ENCODE results near the gene CAP2. TPM values are rescaled to one million over a fixed set of nuclear protein-coding genes. Genes with fewer than 3 reads are reported as not detected.
"Not testable (repeated sequence)": the region's sequence is repeated elsewhere in the genome, so short reads cannot be mapped to it uniquely, and the experiment has no call there.

The CAP2 gene
- total and polyA plus RNA-seq, 9 of the 15 experiments (the other 6 are each of a cell fraction or from before 2014, with no cell fraction given), result not detected

- in situ Hi-C loops (cut with MboI), result no loop called here
- no peaks in the 10 kb centered on the region for H3K27me3 ChIP-seq (ENCODE audit: control insufficient read depth in 2 of 2, insufficient read depth in 2 of 2, low read length in 2 of 2)
- no peaks in the 10 kb centered on the region for H3K79me2 ChIP-seq (ENCODE audit: control insufficient read depth, insufficient read depth, low read length)
- 69% methylated on average over 35 of the region's 53 CpGs for WGBS (ENCODE audit: insufficient coverage, low coverage, missing lambda C conversion rate)
- no peak overlapping the region for H3K4me2 ChIP-seq (ENCODE audit: insufficient read depth, low read length)
- no peaks in the 10 kb centered on the region for H4K20me1 ChIP-seq (replicated peaks; ENCODE audit: control insufficient read depth, insufficient read depth, low read length)
- ChIA-PET CTCF (ENCODE audit: low intra/inter-chr PET ratio) (no interaction called here), POLR2A (interaction anchor here (0.6 kb wide), 1 partner anchor 744 kb away, joined by 3 read pairs; no protein-coding TSS in a partner anchor)
- no peak for TF ChIP-seq SAP30 (IDR thresholded peaks at IDR 0.05; ENCODE audit: borderline replicate concordance, insufficient read depth, low read depth, low read length, poor library complexity, severe bottlenecking)
- no peak overlapping the region for H3K9ac ChIP-seq (ENCODE audit: insufficient read depth in 1 of 2, low read depth in 2 of 2, low read length in 2 of 2)
- BruUV-seq (replicated peaks), result no TSS peak
- H3K9me1 ChIP-seq (ENCODE audit: control insufficient read depth, insufficient read depth, low read length), result no peaks in the 10 kb centered on the region
- 0 out of 2 replicates have a peak, but pooled peaks cover 7% of the 10 kb centered on the region for H3K9me3 ChIP-seq (replicated peaks; ENCODE audit: control insufficient read depth, insufficient read depth, low read depth, low read length)
- FAIRE-seq, result no peak
- no peak for ATAC-seq
- no peak overlapping the region for H3K27ac ChIP-seq (ENCODE audit: extremely low read depth, low read depth, low read length)
- no peak for DNase-seq (ENCODE audit: extremely low read depth in 1 of 4, low spot score in 3 of 4)
- H3K36me3 ChIP-seq (ENCODE audit: control insufficient read depth, insufficient read depth, low read length), result no peaks in the 10 kb centered on the region
- intact Hi-C loops (cut with micrococcal nuclease), result loop anchor here (5.0 to 10.0 kb wide), 3 partner anchors 222 to 922 kb away; no protein-coding TSS in a partner anchor
- H3K4me1 ChIP-seq (replicated peaks in 1 of 2; ENCODE audit: control insufficient read depth in 2 of 2, insufficient read depth in 2 of 2, low read length in 2 of 2), result no peaks in the 10 kb centered on the region; a peak in 1 of 5 replicates
- H2AFZ ChIP-seq (ENCODE audit: low read depth, low read length), result no peak overlapping the region
- H3K4me3 ChIP-seq, result no peak overlapping the region
Observed at GRCh38 chr6:17580518-17581048, 187.2 kb downstream of the CAP2 start.

GRCh38 chr6:17581282-17581681, 187.9 kb downstream of the CAP2 start:
- FAIRE-seq; DNase-seq (ENCODE audit: extremely low read depth in 1 of 4, low spot score in 3 of 4); in situ Hi-C loops (cut with MboI): not testable (repeated sequence)

More at GRCh38 chr6:17581282-17581681, 187.9 kb downstream of the CAP2 start:
- H3K9me1 ChIP-seq (ENCODE audit: control insufficient read depth, insufficient read depth, low read length); H3K36me3 ChIP-seq (ENCODE audit: control insufficient read depth, insufficient read depth, low read length); H3K9ac ChIP-seq (ENCODE audit: insufficient read depth in 1 of 2, low read depth in 2 of 2, low read length in 2 of 2); H3K9me3 ChIP-seq (replicated peaks; ENCODE audit: control insufficient read depth, insufficient read depth, low read depth, low read length); H3K27ac ChIP-seq (ENCODE audit: extremely low read depth, low read depth, low read length); H3K4me3 ChIP-seq; H3K79me2 ChIP-seq (ENCODE audit: control insufficient read depth, insufficient read depth, low read length); H3K4me2 ChIP-seq (ENCODE audit: insufficient read depth, low read length); ATAC-seq; BruUV-seq (replicated peaks); H4K20me1 ChIP-seq (replicated peaks; ENCODE audit: control insufficient read depth, insufficient read depth, low read length); H3K27me3 ChIP-seq (ENCODE audit: control insufficient read depth in 2 of 2, insufficient read depth in 2 of 2, low read length in 2 of 2); H3K4me1 ChIP-seq (replicated peaks in 1 of 2; ENCODE audit: control insufficient read depth in 2 of 2, insufficient read depth in 2 of 2, low read length in 2 of 2): not testable (repeated sequence)
- ChIA-PET POLR2A (interaction anchor here (0.6 kb wide), 1 partner anchor 745 kb away, joined by 3 read pairs; no protein-coding TSS in a partner anchor), CTCF (ENCODE audit: low intra/inter-chr PET ratio) (interaction anchor here (5.2 kb wide), 1 partner anchor 425 kb away, joined by 63 read pairs; no protein-coding TSS in a partner anchor)
- TF ChIP-seq RBM25 (IDR thresholded peaks at IDR 0.05; ENCODE audit: low read depth, low read length, severe bottlenecking), result peak; percentile 6
- 0 out of 2 replicates have a peak, but pooled peaks have one; percentile 17 for TF ChIP-seq CHAMP1 (IDR thresholded peaks at IDR 0.05)
- TF ChIP-seq NFYB (IDR thresholded peaks at IDR 0.05; ENCODE audit: extremely low read depth, insufficient read length), result peak; percentile 67
- WGBS (ENCODE audit: insufficient coverage, low coverage, missing lambda C conversion rate), result 12% methylated on average over 7 of the region's 7 CpGs
- peak overlapping the region; percentile 64; the same call in 1 of the 2 replicates for H2AFZ ChIP-seq (ENCODE audit: low read depth, low read length)
- intact Hi-C loops (cut with micrococcal nuclease), result loop anchor here (5.0 to 10.0 kb wide), 3 partner anchors 221 to 921 kb away; no protein-coding TSS in a partner anchor
